HG02678 (cell line): Measurements from ENCODE around the gene LRIG3.

ENCODE experiments used
- ATAC-seq: cut with Tn5 transposase; IDR thresholded peaks from one replicate; pipeline ENCODE4 v1.9.1; 2021; ENCODE audit warnings: mild to moderate bottlenecking, moderate library complexity; ENCODE audit not compliant: unreplicated experiment

The LRIG3 gene

DNA sequence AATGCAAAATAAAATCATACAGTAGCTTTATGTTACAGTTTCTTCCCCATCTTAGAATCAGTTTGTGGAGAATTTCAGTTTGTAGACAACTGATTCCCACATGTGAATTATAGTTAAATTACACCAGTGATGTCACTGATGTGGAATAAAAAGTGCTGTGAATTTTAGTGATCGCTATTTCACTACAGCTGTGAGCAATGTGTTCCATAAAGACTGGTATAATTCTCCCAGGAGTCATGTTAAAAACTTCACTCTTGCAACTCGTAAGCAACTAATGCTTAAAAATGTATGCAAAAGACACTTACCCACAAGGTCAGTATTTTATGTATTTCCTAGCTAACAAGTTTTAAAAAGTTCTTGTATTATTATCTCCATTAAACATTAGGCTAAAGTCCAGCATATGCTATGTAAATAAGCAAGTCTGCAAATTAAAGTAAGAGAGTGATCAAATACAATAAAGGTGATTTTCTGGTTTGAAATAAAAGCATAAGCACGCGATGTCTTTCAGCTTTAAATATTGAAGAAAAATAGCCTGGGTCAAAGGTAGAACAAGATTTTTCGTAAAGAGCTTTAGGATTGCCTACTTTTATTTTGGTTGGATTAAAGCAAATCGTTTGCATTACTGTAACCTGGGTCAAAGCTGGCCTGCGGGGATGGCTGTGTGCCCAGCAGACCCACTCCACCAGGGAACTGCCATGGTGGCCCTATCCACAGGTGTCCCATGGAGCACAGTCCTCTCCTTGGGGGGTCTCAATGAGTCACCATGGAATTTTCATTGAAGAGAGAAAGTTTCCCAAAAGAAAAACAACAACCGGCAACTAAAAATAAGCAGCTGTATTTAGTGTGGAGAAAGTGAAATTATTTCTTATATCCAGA lies 12.7 kb upstream of the LRIG3 start:
- ATAC-seq: no peak

GRCh38 chr12:58931518-58931917 lies 11.2 kb upstream of the LRIG3 start:
- no peak for ATAC-seq

DNA sequence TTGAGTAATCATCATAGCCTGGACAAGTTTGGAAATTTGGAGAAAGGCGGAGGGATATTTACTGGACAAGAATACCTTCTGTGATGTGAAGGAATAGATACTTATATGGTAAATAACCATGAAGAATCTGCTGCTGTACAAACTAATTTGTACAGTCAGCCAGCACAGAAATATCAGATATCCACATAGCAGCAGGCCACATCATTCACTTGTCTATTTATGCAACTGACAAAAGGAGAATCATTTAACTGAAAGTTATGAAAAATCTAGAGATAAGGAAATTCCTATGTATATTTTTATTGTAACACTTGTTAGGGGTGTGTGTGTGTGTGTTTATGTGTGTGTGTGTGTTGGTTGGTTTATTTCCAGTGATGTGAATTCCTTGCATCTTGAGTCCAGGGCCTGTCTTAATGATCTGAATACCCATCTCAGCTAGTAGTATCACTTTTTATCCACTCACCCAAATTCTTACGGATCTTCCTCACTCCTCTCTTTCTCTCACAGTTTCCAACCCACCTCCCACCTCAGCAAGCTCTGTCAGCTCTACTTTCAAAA lies 10.5 kb upstream of the LRIG3 start:
- ATAC-seq: no peak

GRCh38 chr12:58927120-58927519 lies 6.8 kb upstream of the LRIG3 start:
- no peak for ATAC-seq

DNA sequence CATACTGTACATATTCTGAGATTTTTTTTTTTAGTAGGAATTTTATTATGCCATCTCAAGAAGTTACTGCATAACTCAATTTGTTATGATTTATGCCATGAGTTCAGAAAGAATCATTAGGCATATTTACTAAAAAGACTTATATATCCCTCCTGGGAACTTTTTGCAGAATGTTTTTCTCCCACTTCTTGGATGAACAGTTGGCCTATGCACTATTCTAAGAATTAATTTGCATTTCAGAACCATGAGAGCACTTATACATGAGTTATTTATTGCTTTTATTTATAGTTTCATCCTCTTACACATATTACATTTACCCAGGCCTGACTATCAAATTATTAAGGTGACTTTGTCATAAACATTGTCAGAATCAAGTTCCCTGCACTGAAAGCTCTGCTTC lies 6.3 kb upstream of the LRIG3 start:
- ATAC-seq: no peak

- ATAC-seq: no peak
Measured at GRCh38 chr12:58925751-58926150, 5.4 kb upstream of the LRIG3 start.

DNA sequence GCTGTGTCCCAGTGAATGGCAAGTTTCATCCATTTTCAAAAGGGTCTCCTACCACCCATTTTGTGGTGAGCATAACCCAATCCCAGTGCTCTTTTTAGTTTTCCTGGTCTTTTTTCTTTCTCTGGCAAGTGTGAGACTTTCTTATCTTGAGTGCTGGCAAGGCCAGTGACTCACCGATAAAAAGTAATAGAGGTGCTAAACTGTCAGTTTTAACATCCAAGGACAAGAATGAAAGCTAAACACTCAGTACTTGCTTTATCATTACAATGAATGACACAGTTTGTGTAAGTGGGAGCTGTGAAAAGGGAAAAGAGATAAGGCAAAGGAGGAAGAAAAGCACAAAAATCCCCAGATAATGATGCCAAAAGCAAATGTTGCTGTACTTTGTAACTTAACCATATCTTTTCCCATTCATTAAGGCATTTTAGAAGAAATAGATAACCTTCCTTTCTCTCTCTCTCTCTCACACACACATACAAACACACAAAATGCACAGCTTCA lies 4.9 kb upstream of the LRIG3 start:
- ATAC-seq: no peak

DNA sequence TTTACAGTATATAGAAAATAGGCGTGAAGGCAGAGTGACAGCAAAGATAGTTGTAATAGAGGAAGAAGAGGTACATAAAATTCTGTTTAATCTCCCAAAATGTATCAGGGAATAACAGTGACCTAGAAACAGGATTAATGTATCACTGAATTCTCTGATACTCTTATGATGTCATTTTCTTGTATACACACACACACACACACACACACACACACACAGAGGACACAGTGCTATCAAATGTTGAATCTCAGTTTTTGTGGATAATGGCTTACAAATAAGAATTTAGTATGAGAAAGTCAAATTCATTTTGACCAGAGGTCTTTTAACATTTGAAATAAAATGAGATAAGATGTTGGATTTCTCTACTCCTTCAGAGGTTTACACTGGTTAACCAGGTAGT lies 4.3 kb upstream of the LRIG3 start:
- no peak for ATAC-seq

DNA sequence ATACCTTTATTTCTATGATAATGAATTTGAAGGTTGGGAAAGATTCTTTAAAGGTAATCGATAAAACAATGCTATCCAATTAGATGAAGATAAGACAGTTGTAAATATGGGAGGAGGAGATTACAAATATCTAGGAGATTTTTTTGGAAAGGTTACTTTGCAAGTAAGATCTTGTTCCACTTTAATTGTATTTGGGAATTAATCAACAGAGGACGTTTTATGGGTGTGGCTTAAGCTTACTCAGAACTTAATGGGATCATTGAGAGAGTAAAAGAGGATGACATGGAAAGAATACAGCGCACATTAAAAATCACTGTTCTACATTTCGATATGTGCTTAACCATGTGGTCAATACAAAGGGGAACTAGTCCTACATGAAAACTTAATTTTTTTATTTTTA lies 3.5 kb upstream of the LRIG3 start:
- ATAC-seq: no peak

DNA sequence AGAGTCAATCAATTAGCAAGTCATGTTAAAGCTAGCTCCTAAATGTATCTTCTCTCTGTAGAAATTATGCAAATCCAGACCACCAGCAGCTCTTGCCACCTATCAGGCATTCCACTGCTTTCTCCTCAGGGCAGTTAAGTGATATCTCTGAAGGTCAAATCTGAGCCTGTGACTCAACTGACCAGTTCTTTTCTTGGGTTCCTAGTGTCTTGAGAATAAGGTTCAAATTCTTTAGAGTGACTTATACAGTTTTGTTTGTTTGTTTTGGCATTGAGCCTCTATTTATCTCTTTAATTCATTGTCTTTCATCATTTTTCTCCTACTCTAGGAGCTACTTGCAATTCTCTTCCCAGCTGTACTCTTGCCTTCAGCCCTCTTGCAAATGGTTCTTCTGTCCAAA lies 2.5 kb upstream of the LRIG3 start:
- ATAC-seq: no peak

GRCh38 chr12:58920961-58921861 lies 907 bp upstream of the LRIG3 start:
- no peak for ATAC-seq

GRCh38 chr12:58919231-58920101 lies 838 bp downstream of the LRIG3 start:
- no peak for ATAC-seq

GRCh38 chr12:58918469-58918844 lies 1.8 kb downstream of the LRIG3 start:
- ATAC-seq: no peak

DNA sequence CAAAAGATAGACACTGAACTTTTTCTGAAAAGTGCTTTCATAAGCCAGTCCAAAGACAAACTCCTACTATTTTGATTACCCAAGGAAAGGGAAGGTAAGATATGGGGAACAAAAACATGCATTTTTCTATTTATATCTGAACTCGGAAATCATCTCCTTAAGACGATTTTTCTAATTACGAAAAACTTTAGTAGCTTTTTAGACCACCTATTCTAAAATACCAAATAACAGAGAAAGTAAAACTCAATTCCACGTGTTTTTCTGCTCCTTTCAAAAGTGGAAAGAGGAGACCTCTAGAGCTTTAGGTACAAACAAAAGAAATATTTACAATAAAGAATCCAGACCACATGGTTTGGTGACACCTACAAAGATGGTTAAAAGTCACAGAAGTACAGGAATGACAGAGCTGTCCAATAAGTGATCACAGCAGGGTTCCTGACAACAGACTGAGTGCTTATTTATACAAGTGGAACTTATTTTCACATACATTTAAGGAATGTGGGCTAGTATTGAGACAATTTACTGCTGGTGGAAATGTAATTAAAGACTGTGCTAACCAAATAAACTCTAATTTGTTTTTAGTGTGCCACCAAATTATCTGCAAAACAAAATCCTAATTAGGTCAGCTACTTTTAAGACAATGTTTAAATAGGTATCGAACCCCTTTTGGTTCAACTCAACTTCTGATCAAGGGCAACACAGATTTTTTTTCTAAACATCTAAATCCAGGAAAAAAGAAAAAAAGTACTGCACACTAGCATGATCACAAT lies 2.4 kb downstream of the LRIG3 start:
- no peak for ATAC-seq

GRCh38 chr12:58916921-58917511 lies 3.3 kb downstream of the LRIG3 start:
- ATAC-seq: no peak

- no peak for ATAC-seq
Measured at GRCh38 chr12:58916161-58916621, 4.1 kb downstream of the LRIG3 start.

GRCh38 chr12:58915634-58916033 lies 4.7 kb downstream of the LRIG3 start:
- ATAC-seq: no peak

DNA sequence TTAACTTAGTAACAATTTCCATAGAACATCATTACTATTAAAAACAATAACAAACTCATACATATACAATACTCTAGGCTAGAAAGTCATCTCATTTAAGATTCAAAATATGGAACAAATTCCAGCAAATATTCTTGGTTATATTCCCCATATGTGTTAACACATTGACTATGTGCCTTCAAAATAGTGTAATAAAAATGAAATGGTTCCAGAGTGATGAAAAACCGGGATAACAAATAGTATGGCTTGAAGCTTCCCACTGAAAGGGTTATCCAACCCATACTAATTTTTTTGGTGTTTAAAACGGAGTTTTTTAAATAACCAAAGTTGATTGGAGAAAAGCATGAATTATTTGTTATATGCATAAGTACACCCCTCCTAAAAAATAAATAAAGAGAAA lies 5.3 kb downstream of the LRIG3 start:
- ATAC-seq: no peak

DNA sequence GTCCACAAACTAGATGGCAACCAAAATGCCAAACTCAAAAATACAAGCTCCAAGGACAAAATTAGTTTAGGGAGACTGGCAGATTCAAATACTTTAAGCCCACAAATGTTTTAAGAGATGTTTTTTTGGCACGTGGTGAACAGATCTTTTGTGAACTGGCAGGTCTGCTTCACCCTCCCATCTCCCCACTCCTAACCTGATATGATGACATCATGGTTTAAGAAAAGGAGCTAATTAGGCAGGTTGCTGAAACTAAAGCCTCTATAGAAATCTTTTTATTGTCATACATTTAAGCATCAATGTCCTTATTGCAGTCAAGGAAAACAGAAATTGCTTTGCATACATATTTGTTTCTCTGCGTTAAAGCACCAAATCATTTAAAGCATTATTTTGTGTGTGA lies 5.8 kb downstream of the LRIG3 start:
- ATAC-seq: no peak
